ENCODE measurements around the gene AQP2.

AQP2 gene

GRCh38 chr12:49920915-49921286, 29.6 kb upstream of the AQP2 start:
- no peak for DNase-seq

DNA sequence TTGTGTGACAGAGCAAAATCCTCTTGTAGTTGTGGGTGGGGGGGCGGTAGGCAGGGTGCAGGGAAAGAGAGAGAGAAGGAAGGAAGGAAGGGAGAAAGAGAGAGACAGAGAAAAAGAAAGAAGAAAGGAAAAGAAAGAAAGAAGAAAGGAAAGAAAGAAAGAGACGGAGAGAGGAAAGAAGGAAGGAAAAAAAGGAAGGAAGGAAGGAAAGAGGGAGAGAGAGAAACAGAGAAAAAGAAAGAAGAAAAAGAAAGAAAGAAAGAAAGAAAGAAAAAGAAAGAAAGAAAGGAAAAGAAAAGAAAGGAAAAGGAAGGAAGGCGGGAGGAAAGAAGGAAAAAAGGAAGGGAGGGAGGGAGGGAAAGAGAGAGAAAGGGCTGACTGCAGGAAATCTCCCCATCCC, 29.2 kb upstream of the AQP2 start:
- no peak for DNase-seq

- no peak for DNase-seq
Measured at GRCh38 chr12:49921936-49922335, 28.6 kb upstream of the AQP2 start.

DNA sequence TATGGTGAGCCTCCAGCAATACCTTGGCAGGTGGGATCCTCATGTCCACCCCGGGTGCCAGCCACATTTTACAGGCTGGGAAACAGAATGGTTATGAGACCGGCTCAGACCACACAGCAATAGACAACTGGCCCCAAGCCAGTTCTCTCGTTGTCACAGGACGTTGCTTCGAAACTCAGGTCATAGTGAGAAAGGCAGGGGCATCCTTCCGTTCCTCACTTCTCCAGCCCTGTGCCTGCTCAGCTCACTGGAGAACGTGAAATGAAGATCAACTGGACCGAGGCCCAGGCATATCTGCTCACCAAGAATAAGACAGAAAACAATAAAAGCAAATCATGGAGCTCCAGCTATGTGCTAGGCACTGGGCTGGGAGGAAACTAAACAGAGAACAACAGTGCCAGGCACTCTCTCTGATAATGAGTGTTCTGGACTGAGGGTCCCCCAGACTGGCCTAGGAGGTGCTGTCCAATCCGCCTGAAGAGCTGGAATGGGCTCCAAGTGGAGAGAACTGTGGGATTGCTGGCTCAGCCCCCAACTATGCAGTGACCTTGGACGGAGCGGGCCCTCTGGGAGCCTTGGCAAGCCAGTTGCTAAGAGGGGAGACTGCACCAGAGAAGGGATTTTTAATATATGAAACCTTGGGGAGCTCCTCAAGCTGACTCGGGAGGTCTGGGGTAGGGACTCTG, 28.0 kb upstream of the AQP2 start:
- no peak for DNase-seq

- DNase-seq: no peak
Measured at GRCh38 chr12:49923035-49923644, 27.4 kb upstream of the AQP2 start.

GRCh38 chr12:49923880-49924556, 26.5 kb upstream of the AQP2 start:
- no peak for DNase-seq

- no peak for DNase-seq
Measured at GRCh38 chr12:49924628-49925246, 25.8 kb upstream of the AQP2 start.

DNA sequence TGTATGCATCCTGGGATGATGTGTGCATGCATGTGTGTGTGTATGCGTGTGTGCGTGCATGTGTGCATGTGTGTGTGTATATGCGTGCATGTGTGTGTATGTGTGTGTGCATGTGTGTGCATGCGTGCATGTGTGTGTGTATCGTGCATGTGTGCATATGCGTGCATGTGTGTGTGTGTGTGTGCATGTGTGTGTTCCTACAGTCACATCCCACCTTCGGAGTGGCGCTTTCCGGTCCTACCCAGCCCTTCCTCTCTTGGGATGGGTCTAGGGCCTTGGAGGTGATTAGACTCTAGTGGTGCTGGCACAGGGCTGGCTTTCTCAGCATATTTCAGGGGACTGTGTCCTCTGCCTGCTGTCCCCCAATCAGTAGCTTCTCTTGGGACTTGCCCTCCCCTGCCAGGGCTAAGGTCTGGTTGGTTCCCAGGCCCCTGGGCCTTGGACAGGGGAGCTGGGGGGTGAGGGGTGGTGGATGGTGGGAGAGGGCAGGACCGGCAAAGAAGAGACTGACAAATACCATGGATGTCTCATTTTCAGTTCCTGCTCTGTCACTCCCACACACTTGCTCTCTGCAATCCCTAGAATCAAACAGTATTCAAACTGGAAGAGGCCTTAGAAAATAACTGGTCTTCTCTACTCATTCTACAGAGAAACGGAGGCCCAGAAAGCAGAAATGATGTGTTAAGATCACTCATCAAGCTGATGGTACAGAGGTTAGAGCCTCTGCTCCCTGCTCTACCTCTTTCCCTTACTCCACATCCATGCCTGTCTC, 24.9 kb upstream of the AQP2 start:
- no peak for DNase-seq

GRCh38 chr12:49928471-49928870, 22.1 kb upstream of the AQP2 start:
- no peak for DNase-seq

- DNase-seq: no peak
Measured at GRCh38 chr12:49929581-49929980, 21.0 kb upstream of the AQP2 start.

DNA sequence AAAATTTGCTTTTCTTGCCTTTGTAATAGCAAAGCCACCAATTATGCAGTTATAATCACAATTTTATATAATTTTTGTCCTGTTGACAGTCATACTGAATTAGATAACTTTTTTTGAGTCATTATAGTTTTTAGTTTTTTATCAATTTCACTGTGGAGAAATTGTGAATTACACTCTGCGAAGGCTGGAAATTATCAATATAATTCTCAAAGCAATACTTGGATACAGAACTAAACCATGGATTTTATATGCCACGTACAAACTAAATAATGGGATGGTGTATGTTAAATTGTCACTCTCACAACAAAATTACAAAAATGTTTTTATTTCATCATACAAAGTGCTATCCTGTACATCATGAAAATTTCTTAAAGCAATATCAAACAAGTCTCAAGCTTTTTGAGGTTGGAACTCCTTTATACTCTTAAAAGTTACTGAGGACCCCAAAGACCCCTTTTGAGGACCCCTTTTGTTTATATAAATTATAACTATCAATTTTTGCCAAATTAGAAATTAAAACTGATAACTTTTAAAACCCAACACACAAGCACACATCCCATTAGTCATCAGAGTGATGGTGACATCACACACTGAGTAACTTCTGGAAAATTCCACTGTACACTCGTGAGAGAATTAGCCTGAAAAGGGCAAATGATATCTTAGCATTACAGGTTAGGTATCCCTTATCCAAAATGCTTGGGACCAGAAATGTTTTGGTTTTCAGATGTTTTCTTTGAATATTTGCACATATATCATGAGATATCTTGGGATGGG, 19.8 kb upstream of the AQP2 start:
- DNase-seq: no peak

DNA sequence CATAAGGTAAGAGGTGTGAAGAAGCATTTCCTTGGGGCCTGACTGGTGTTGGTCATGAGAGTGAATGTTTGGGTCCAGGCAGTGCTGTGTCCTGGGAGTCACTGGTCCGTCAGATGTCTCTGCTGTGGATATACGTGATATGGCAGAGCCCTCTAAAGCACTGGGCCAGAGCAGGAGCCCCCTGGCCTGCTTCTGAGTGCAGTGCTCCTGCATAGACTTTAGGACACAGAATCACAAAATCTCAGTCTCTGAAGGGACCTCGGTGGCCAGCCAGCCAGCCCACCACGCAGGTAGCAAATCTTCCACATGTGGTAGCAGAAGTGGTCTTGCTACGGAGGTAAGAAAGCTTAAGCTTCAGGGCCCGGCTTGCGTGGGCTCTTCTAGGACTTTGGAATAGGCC, 18.5 kb upstream of the AQP2 start:
- no peak for DNase-seq

- DNase-seq: no peak
Measured at GRCh38 chr12:49932533-49933130, 17.9 kb upstream of the AQP2 start.

DNA sequence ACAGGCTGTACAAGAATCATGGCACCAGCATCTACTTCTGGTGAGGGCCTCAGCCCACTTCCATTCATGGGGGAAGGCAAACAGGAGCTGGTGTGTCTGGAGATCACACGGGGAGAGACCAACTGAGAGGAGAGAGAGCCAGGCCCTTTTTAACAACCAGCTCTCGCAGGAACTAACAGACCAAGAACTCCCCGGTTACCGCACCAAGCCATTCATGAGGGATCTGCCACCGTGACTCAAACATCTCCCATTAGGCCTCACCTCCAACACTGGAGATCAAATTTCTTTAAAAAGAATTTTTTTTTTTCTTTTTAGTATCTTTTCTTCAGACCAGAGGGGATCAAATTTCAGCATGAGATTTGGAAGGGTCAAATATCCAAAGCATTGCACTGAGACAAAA, 16.7 kb upstream of the AQP2 start:
- DNase-seq: no peak

- DNase-seq: no peak
Measured at GRCh38 chr12:49934505-49934904, 16.0 kb upstream of the AQP2 start.

GRCh38 chr12:49936925-49937324, 13.6 kb upstream of the AQP2 start:
- DNase-seq: no peak

GRCh38 chr12:49937639-49938300, 12.8 kb upstream of the AQP2 start:
- DNase-seq: no peak

DNA sequence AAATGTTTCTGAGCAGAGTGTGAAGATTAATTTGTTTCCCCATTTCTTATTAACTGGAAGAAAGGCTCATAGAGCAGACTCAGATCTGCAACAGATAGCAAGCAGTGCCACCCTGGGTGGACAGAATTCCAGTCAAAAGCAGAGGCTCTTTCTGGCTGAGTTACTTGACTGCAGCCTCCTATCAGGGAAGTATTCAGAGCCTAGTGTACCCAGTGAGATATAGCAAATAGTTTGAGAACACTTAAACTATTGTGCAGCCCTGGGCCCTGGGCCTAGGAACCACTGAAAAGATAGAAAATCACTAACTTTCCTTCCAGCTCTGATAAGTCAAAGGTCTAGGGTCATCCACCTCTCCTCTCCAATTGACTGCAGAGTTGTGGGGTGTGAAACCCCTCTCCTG, 11.2 kb upstream of the AQP2 start:
- DNase-seq: no peak

GRCh38 chr12:49939707-49940106, 10.8 kb upstream of the AQP2 start:
- DNase-seq: no peak

- no peak for DNase-seq
Measured at GRCh38 chr12:49941556-49942511, 8.7 kb upstream of the AQP2 start.

All from NCI-H2029 (cell line).